Measurements from ENCODE around the gene GMDS. TPM values are rescaled to one million over a fixed set of nuclear protein-coding genes. Genes with fewer than 3 reads are reported as not detected.
A peak's percentile ranks its signal among the peaks of the same experiment; 100 is the strongest.

GMDS gene
- total and polyA plus RNA-seq, 11 donors: 4.5 to 10.7 (median 7.0) TPM

DNA sequence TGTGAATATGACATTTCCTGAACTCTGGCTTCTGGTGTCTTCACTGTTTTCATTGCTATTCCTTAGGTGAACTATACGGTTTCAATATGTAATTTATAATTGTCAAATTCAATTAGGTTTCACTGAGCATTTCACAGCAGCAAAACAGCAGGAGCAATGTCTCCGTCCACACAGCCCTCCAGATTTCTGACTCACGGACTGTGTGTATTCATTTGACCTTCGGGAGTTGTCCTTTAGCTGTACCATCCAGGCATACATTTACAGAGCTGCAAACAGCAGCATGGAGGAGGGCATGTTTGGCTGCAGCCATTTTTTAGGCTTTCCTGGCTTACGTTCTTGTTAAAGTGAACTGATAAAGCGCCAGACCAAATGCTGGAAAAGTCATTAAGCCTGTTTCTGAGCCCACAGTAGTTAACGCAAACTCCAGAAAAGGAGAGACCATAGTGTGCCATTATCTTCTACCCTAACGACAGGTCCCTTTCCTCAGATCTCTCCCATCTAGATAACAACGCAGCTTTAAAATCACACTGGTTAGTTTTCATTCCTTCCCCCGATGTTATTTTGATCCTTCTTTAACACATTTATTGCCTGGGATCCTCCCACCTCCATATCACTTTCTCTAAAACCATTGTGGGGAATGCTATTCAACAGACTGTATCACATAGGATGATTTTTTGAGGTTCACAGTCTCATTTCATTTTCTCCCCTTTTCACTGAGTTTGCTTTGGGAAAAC is 617.4 kb downstream of the GMDS start:
- no peaks in the 10 kb centered on the region for H3K9me3 ChIP-seq
- H3K27ac ChIP-seq: no peak overlapping the region
- intact Hi-C loops (cut with DNase I): loop anchor here in 1 of 10 donors (5.0 kb wide), 1 partner anchor 59 kb away; no protein-coding TSS in a partner anchor
- no peak overlapping the region for H3K4me3 ChIP-seq
- ATAC-seq: no peak
- H3K27me3 ChIP-seq: peaks cover 0 to 48% (median 31%) of the 10 kb centered on the region in 9 donors
- H3K4me1 ChIP-seq: peaks cover 0 to 21% (median 11%) of the 10 kb centered on the region in 12 donors
- 58 to 69% (median 64%) methylated on average over 10 of the region's 10 CpGs for whole genome bisulfite sequencing, 4 donors
- no peak for DNase-seq
- TF ChIP-seq POLR2A (IDR thresholded peaks at IDR 0.05): no peak
- TF ChIP-seq, protein P1, sequence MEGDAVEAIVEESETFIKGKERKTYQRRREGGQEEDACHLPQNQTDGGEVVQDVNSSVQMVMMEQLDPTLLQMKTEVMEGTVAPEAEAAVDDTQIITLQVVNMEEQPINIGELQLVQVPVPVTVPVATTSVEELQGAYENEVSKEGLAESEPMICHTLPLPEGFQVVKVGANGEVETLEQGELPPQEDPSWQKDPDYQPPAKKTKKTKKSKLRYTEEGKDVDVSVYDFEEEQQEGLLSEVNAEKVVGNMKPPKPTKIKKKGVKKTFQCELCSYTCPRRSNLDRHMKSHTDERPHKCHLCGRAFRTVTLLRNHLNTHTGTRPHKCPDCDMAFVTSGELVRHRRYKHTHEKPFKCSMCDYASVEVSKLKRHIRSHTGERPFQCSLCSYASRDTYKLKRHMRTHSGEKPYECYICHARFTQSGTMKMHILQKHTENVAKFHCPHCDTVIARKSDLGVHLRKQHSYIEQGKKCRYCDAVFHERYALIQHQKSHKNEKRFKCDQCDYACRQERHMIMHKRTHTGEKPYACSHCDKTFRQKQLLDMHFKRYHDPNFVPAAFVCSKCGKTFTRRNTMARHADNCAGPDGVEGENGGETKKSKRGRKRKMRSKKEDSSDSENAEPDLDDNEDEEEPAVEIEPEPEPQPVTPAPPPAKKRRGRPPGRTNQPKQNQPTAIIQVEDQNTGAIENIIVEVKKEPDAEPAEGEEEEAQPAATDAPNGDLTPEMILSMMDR (IDR thresholded peaks at IDR 0.05): no peak
- no peaks in the 10 kb centered on the region for H3K36me3 ChIP-seq

GRCh38 chr6:1626481-1626880 is 618.9 kb downstream of the GMDS start:
- no peak for DNase-seq
- Histone ChIP-seq H3K27me3 (peaks cover 0 to 52% (median 31%) of the 10 kb centered on the region in 9 donors), H3K4me3 (peak overlapping the region in 1 of 12 donors; percentile 85), H3K27ac (no peak overlapping the region), H3K36me3 (no peaks in the 10 kb centered on the region), H3K9me3 (no peaks in the 10 kb centered on the region), H3K4me1 (peaks cover 0 to 21% (median 11%) of the 10 kb centered on the region in 12 donors)
- WGBS, 4 donors: 71 to 85% (median 75%) methylated on average over 4 of the region's 4 CpGs
- no peak for TF ChIP-seq POLR2A (IDR thresholded peaks at IDR 0.05)
- TF ChIP-seq, protein P1 (IDR thresholded peaks at IDR 0.05): no peak
- intact Hi-C loops (cut with DNase I): loop anchor here in 1 of 10 donors (5.0 kb wide), 1 partner anchor 61 kb away; no protein-coding TSS in a partner anchor
- no peak for ATAC-seq

DNA sequence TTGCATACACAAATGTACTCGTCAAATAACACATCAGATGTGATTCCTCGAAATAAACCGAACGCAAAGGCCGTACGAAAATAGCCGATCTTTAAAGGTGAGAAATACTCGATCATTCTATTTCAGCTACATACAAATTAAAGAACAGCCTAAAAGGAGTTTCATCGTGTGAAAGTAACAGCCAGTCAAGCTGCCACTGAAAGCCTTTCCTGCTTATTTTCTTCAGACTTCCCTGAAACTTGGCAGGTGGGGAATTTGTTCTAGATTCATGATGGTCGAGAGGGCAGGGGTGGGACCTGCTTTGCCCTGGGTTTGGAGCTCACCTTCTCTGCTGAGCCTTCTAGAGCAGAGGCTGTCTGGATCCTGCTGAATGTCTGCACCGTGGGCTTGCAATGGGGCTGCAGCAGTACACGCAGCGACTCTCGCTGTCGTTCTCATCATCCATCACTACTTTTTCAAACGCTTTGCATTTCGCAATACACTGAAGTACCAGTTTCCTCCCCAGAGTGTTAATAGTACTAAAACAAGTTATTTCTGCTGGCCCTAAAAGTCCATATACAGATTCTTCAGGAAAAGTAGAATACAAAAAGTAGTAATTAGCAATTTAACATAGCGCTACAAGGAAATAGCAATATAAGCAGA is 619.5 kb downstream of the GMDS start:
- Histone ChIP-seq H3K4me1 (peaks cover 0 to 21% (median 11%) of the 10 kb centered on the region in 12 donors), H3K9me3 (no peaks in the 10 kb centered on the region), H3K36me3 (no peaks in the 10 kb centered on the region), H3K27ac (peak overlapping the region in 1 of 12 donors; percentile 52), H3K4me3 (peak overlapping the region in 8 of 12 donors; percentile 34 to 86 (median 66)), H3K27me3 (peaks cover 0 to 57% (median 31%) of the 10 kb centered on the region in 9 donors)
- 54 to 70% (median 65%) methylated on average over 18 of the region's 18 CpGs for WGBS, 4 donors
- DNase-seq: no peak
- intact Hi-C loops (cut with DNase I): loop anchor here in 1 of 10 donors (5.0 kb wide), 1 partner anchor 61 kb away; no protein-coding TSS in a partner anchor
- ATAC-seq: no peak
- no peak for TF ChIP-seq POLR2A (IDR thresholded peaks at IDR 0.05)
- TF ChIP-seq, protein P1 (IDR thresholded peaks at IDR 0.05): no peak

All from heart left ventricle (tissue), 16 donors.